Mucosa of descending colon (tissue), 3 donors: Measurements from ENCODE around the gene AURKB. TPM values are rescaled to one million over a fixed set of nuclear protein-coding genes. Genes with fewer than 3 reads are reported as not detected.
A peak's percentile ranks its signal among the peaks of the same experiment; 100 is the strongest.
"Not testable (repeated sequence)": the region's sequence is repeated elsewhere in the genome, so short reads cannot be mapped to it uniquely, and the experiment has no call there.

Experiments used
- ATAC-seq: fragments of 200-7000 bp; cut with Tn5 transposase; one replicate; pipeline ENCODE4 v1.9.1; 2020; ENCODE audit warnings: mild to moderate bottlenecking, moderate library complexity
- DNase-seq, 3 donors: peaks; one replicate each; pipeline ENCODE4 v3.0.0-alpha.2; 2020
- H3K36me3 ChIP-seq: fragments of 200-600 bp; one replicate; pipeline ENCODE4 v1.8.0; 2021; ENCODE audit warnings: low read depth, mild to moderate bottlenecking
- H3K4me1 ChIP-seq: fragments of 200-600 bp; one replicate; pipeline ENCODE4 v1.8.0; 2021; ENCODE audit warnings: low read depth, mild to moderate bottlenecking
- H3K4me3 ChIP-seq: fragments of 200-600 bp; one replicate; pipeline ENCODE4 v1.8.0; 2021; ENCODE audit warnings: mild to moderate bottlenecking
- H3K9me3 ChIP-seq: fragments of 200-600 bp; one replicate; pipeline ENCODE4 v1.8.0; 2021; ENCODE audit warnings: mild to moderate bottlenecking
- CTCF ChIP-seq: fragments of 200-600 bp; IDR thresholded peaks from one replicate; pipeline ENCODE4 v1.8.0; 2022; ENCODE audit warnings: antibody characterized with exemption, mild to moderate bottlenecking
- intact Hi-C, 2 donors: fragments of 100-400 bp; cut with DNase I in 1 of 2; cut with micrococcal nuclease in 1 of 2; formaldehyde crosslinking; loops; one replicate each; pipeline versions ENCODE4 v1.11.0 to v1.11.1; 2022; cut with DNase I, micrococcal nuclease
- total RNA-seq, 3 donors: library from RNA; stranded (reverse); fragmentation: NEBNext Ultra II Directional in 2 of 3; extraction: Animal tissue kit (Norgen Biotek cat#: 25700) in 2 of 3; gene quantifications; one replicate each; pipeline versions ENCODE4 v1.2.1 to v1.2.4, GENCODE V29; 2021 to 2023
- donor health status: DM: no; HTN: no; CAD: no; lungs with moderate emphysema.
- donor health status: DM: no; HTN: no; CAD: no.
- donor health status: DM: no; HTN: yes; CAD: no.

The AURKB gene
- total RNA-seq, 3 donors from 2014 or later = 5.2 to 27.3 (median 5.7) TPM

GRCh38 chr17:8176197-8176940 is 34.0 kb downstream of the AURKB start, which contains the start of gene TMEM107:
TSS of gene TMEM107 (minus strand) at chr17:8176380. CDS start at chr17:8176286, 94 bp downstream.
- Histone ChIP-seq H3K4me1 (peaks cover 22% of the 10 kb centered on the region), H3K9me3 (no peaks in the 10 kb centered on the region), H3K36me3 (no peaks in the 10 kb centered on the region), H3K4me3 (peak within 1 kb of the TSS; percentile 38)
- intact Hi-C loops = no loop called here
- no peak for TF ChIP-seq CTCF
- ATAC-seq (peak; percentile 81), DNase-seq (peak; percentile 93 to 95 (median 94))

- Histone ChIP-seq H3K36me3 (no peaks in the 10 kb centered on the region), H3K4me3 (peak overlapping the region; percentile 38), H3K9me3 (no peaks in the 10 kb centered on the region), H3K4me1 (peaks cover 22% of the 10 kb centered on the region)
- ATAC-seq = peak; percentile 7
- no peak for TF ChIP-seq CTCF
- no peak for DNase-seq
- intact Hi-C loops = no loop called here
Measured at GRCh38 chr17:8175795-8176196, 34.6 kb downstream of the AURKB start.

DNA sequence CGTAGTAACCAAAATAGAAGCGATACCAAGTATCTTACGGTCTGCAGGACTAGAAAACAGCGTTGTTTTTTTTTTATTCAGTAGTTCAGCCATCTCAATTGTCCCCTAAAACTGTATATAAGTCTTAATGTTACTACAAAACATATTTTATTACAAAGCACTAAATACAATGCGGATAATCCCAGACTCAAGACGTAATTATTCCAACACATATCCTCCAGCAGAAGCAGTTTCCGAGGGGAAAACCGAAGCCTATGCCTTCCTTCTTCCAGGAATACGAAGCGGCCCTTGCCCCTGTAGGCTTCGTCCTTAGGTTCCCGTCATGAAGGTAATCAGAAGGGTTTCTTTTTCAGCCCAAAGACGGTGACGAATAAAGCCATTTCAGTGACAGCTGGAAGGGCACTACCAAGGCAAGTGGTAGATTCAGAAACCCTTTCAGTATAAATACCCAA is 36.5 kb downstream of the AURKB start:
- intact Hi-C loops = no loop called here
- Histone ChIP-seq H3K4me3 (peak overlapping the region; percentile 14), H3K4me1 (peaks cover 22% of the 10 kb centered on the region), H3K36me3 (no peaks in the 10 kb centered on the region), H3K9me3 (no peaks in the 10 kb centered on the region)
- ATAC-seq (no peak), DNase-seq (peak in 1 of 3 donors; percentile 36)
- no peak for TF ChIP-seq CTCF

GRCh38 chr17:8173056-8173870 is 37.1 kb downstream of the AURKB start:
- TF ChIP-seq CTCF = no peak
- Histone ChIP-seq H3K9me3 (no peaks in the 10 kb centered on the region), H3K36me3 (no peaks in the 10 kb centered on the region), H3K4me3 (peak overlapping the region; percentile 14), H3K4me1 (peaks cover 22% of the 10 kb centered on the region)
- DNase-seq (peak; percentile 67 to 88 (median 79)), ATAC-seq (peak; percentile 87)
- intact Hi-C loops = no loop called here

- H3K4me1 ChIP-seq, intact Hi-C loops, H3K9me3 ChIP-seq, ATAC-seq, H3K36me3 ChIP-seq, H3K4me3 ChIP-seq: not testable (repeated sequence)
- peak in 1 of 3 donors; percentile 18 for DNase-seq
Measured at GRCh38 chr17:8170186-8170585, 40.2 kb downstream of the AURKB start.

DNA sequence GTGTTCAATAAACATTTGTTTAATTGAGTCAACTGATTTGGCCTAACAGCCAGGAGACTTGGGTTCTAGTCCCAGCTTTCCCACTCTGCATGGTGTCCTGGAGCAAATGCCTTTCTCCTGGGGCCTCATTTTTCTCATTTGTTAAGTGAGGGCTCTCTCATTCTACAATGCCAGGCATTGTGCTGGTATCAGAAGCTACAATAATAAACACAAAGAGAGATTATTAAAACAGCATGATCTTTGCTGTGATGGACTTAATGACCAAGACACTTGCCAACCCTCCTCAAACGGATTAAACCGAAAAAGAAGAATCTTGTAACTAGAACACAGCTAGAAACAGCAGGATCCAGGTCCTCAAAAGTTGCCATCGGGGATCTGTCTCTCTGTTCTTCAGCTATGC is 42.8 kb downstream of the AURKB start:
- DNase-seq (no peak), ATAC-seq (no peak)
- intact Hi-C loops = no loop called here

More for the DNA sequence above, 42.8 kb downstream of the AURKB start:
- no peak for TF ChIP-seq CTCF
- no peaks in the 10 kb centered on the region for H3K9me3 ChIP-seq
- H3K4me3 ChIP-seq = no peak overlapping the region
- H3K4me1 ChIP-seq = peaks cover 14% of the 10 kb centered on the region
- H3K36me3 ChIP-seq = no peaks in the 10 kb centered on the region
